H1 (cell line): Measurements from ENCODE around the gene ACTL7A. TPM values are rescaled to one million over a fixed set of nuclear protein-coding genes. Genes with fewer than 3 reads are reported as not detected.

ENCODE experiments used
- CTCF ChIA-PET: fragments of 300-600 bp; sonication (Branson Sonifier 250); formaldehyde crosslinking; loops from one replicate; lab custom pipeline; 2021; ENCODE audit not compliant: partially characterized antibody; lab: Charles Lee
- POLR2A ChIA-PET: fragments of 300-600 bp; sonication (Branson Sonifier 250); formaldehyde crosslinking; loops from one replicate; lab custom pipeline; 2021; ENCODE audit warnings: inconsistent platforms; ENCODE audit not compliant: partially characterized antibody; lab: Charles Lee
- DNase-seq, 2 experiments: peaks; one replicate each; pipeline versions ENCODE4 v3.0.0 to v3.0.0-alpha.2; 2010 to 2022; ENCODE audit warnings: low spot score in 2 of 2, low read depth in 1 of 2, mixed read lengths in 1 of 2
- FAIRE-seq: peaks from 2 replicates; lab custom pipeline; 2011; peaks lifted over from hg19 to GRCh38; lab: Jason Lieb, UNC
- H2AFZ ChIP-seq: 2 replicates; pipeline ENCODE4 v1.8.1; 2012; ENCODE audit warnings: low read length, inconsistent platforms
- H2AK5ac ChIP-seq: 2 replicates; pipeline ENCODE4 v1.6.1; 2013; ENCODE audit warnings: low read depth, low read length
- H2BK120ac ChIP-seq: replicated peaks from 2 replicates; pipeline ENCODE3; 2013; ENCODE audit warnings: low read depth, low read length, inconsistent platforms
- H2BK12ac ChIP-seq: 2 replicates; pipeline ENCODE4 v1.6.1; 2013; ENCODE audit warnings: low read depth, low read length
- H2BK15ac ChIP-seq: 2 replicates; pipeline ENCODE4 v1.6.1; 2013; ENCODE audit warnings: low read length
- H2BK20ac ChIP-seq: 2 replicates; pipeline ENCODE4 v1.6.1; 2013; ENCODE audit warnings: low read length
- H2BK5ac ChIP-seq: 2 replicates; pipeline ENCODE4 v1.6.1; 2013; ENCODE audit warnings: low read depth, low read length
- H3K14ac ChIP-seq: 2 replicates; pipeline ENCODE4 v1.6.1; 2013; ENCODE audit warnings: inconsistent platforms; ENCODE audit not compliant: insufficient read length
- H3K18ac ChIP-seq: 2 replicates; pipeline ENCODE4 v1.6.1; 2013; ENCODE audit warnings: low read length; ENCODE audit errors: extremely low read depth
- H3K23ac ChIP-seq: 2 replicates; pipeline ENCODE4 v1.6.1; 2013; ENCODE audit warnings: inconsistent platforms; ENCODE audit not compliant: insufficient read length
- H3K23me2 ChIP-seq: 2 replicates; pipeline ENCODE4 v1.6.1; 2013; ENCODE audit warnings: low read depth, low read length
- H3K27ac ChIP-seq: 2 replicates; pipeline ENCODE4 v1.6.1; 2011; ENCODE audit warnings: low read depth, low read length, inconsistent platforms
- H3K27me3 ChIP-seq, 4 experiments: replicated peaks in 1 of 4; 1 replicate in 1 of 4; 2 replicates in 3 of 4; pipeline versions ENCODE4 v1.6.1 to v1.8.1; 2011 to 2013; ENCODE audit warnings: low read length in 3 of 4, mild to moderate bottlenecking in 3 of 4, inconsistent platforms in 2 of 4, mixed read lengths in 2 of 4, moderate library complexity in 1 of 4; ENCODE audit not compliant: control insufficient read depth in 3 of 4, insufficient read depth in 3 of 4; ENCODE audit errors: extremely low read depth in 1 of 4
- H3K36me3 ChIP-seq, 4 experiments: 2 replicates each; pipeline versions ENCODE4 v1.6.1 to v1.8.1; 2011 to 2013; ENCODE audit warnings: mild to moderate bottlenecking in 4 of 4, low read length in 3 of 4, moderate library complexity in 2 of 4, control low read depth in 1 of 4, inconsistent platforms in 1 of 4; ENCODE audit not compliant: insufficient read depth in 4 of 4, control insufficient read depth in 2 of 4
- H3K4ac ChIP-seq: replicated peaks from 2 replicates; pipeline ENCODE3; 2013; ENCODE audit warnings: low read length, low read depth, mixed read lengths, inconsistent platforms; ENCODE audit not compliant: insufficient read length
- H3K4me1 ChIP-seq, 4 experiments: replicated peaks in 1 of 4; 1 replicate in 1 of 4; 2 replicates in 3 of 4; pipeline versions ENCODE4 v1.6.1 to v1.8.1; 2011 to 2013; ENCODE audit warnings: low read length in 3 of 4, inconsistent platforms in 2 of 4, mixed read lengths in 1 of 4; ENCODE audit not compliant: insufficient read depth in 4 of 4, control insufficient read depth in 3 of 4
- H3K4me2 ChIP-seq, 2 experiments: 2 replicates each; pipeline versions ENCODE4 v1.6.1 to v1.8.1; 2011 to 2013; ENCODE audit warnings: low read depth in 2 of 2, low read length in 2 of 2, control low read depth in 1 of 2, inconsistent platforms in 1 of 2, mild to moderate bottlenecking in 1 of 2; ENCODE audit not compliant: insufficient read depth in 1 of 2
- H3K4me3 ChIP-seq, 4 experiments: fragments of 200-600, 300-600 bp in 1 of 4; sonication (generic), shearing (Covaris generic), sonication (Bioruptor Twin) in 1 of 4; 2 replicates each; pipeline versions ENCODE4 v1.5.1 to v1.8.1; 2011 to 2016; ENCODE audit warnings: low read length in 4 of 4, low read depth in 3 of 4, control low read depth in 2 of 4, inconsistent platforms in 2 of 4, mild to moderate bottlenecking in 2 of 4, mixed read lengths in 1 of 4, moderate library complexity in 1 of 4; ENCODE audit not compliant: insufficient read depth in 2 of 4; ENCODE audit errors: extremely low read depth in 1 of 4
- H3K56ac ChIP-seq: replicated peaks from 2 replicates; pipeline ENCODE3; 2013; ENCODE audit warnings: low read depth, mild to moderate bottlenecking, mixed read lengths, low read length, inconsistent platforms; ENCODE audit not compliant: insufficient read length
- H3K79me1 ChIP-seq: 2 replicates; pipeline ENCODE4 v1.6.1; 2013; ENCODE audit warnings: low read depth, low read length, control low read depth
- H3K79me2 ChIP-seq, 2 experiments: 2 replicates each; pipeline versions ENCODE4 v1.6.1 to v1.8.1; 2012 to 2013; ENCODE audit warnings: low read length in 2 of 2, mild to moderate bottlenecking in 2 of 2, inconsistent platforms in 1 of 2; ENCODE audit not compliant: insufficient read depth in 2 of 2, control insufficient read depth in 1 of 2
- H3K9ac ChIP-seq, 4 experiments: replicated peaks in 1 of 4; 1 replicate in 1 of 4; 2 replicates in 3 of 4; pipeline versions ENCODE4 v1.6.1 to v1.8.1; 2011 to 2013; ENCODE audit warnings: low read depth in 3 of 4, low read length in 3 of 4, control low read depth in 2 of 4, mild to moderate bottlenecking in 2 of 4, moderate library complexity in 2 of 4, inconsistent platforms in 1 of 4; ENCODE audit errors: extremely low read depth in 1 of 4
- H3K9me3 ChIP-seq, 2 experiments: 2 replicates each; pipeline versions ENCODE4 v1.6.1 to v1.8.1; 2012 to 2013; ENCODE audit warnings: mild to moderate bottlenecking in 2 of 2, moderate library complexity in 2 of 2, control low read depth in 1 of 2, inconsistent platforms in 1 of 2, low read depth in 1 of 2, low read length in 1 of 2, mixed read lengths in 1 of 2; ENCODE audit not compliant: insufficient read depth in 2 of 2
- H4K20me1 ChIP-seq, 2 experiments: replicated peaks in 1 of 2; 2 replicates each; pipeline versions ENCODE3 to v1.8.1; 2011 to 2013; ENCODE audit warnings: inconsistent platforms in 2 of 2, low read length in 2 of 2, mild to moderate bottlenecking in 1 of 2; ENCODE audit not compliant: insufficient read depth in 2 of 2, control insufficient read depth in 1 of 2
- H4K5ac ChIP-seq: 2 replicates; pipeline ENCODE4 v1.6.1; 2013; ENCODE audit warnings: low read length, low read depth, mixed read lengths, inconsistent platforms; ENCODE audit not compliant: insufficient read length
- H4K8ac ChIP-seq: 2 replicates; pipeline ENCODE4 v1.8.0; 2013; ENCODE audit warnings: mild to moderate bottlenecking, moderate library complexity, low read length, inconsistent platforms; ENCODE audit not compliant: insufficient read depth; ENCODE audit errors: extremely low read depth
- H4K91ac ChIP-seq: replicated peaks from 2 replicates; pipeline ENCODE3; 2013; ENCODE audit warnings: low read length, mixed read lengths, inconsistent platforms; ENCODE audit not compliant: insufficient read length
- BCL11A ChIP-seq, 2 experiments: IDR thresholded peaks; one replicate each; pipeline ENCODE4 v1.6.1; 2011; ENCODE audit warnings: low read depth in 2 of 2, low read length in 2 of 2, mild to moderate bottlenecking in 2 of 2
- CEBPB ChIP-seq: IDR thresholded peaks from 2 replicates; pipeline ENCODE4 v1.6.1; 2012; ENCODE audit warnings: low read depth, low read length
- CHD1 ChIP-seq: IDR thresholded peaks from 2 replicates; pipeline ENCODE4 v1.6.1; 2012; ENCODE audit warnings: low read depth, low read length, improper control_type of control experiment
- EGR1 ChIP-seq: IDR thresholded peaks from 2 replicates; pipeline ENCODE4 v1.6.1; 2011; ENCODE audit warnings: low read depth, low read length, borderline replicate concordance
- EZH2 ChIP-seq: fragments of 200-600 bp; sonication (generic); IDR thresholded peaks from 2 replicates; pipeline ENCODE4 v1.7.1; 2012; ENCODE audit warnings: low read depth, mild to moderate bottlenecking, moderate library complexity, low read length, inconsistent platforms; ENCODE audit not compliant: severe bottlenecking
- KDM1A ChIP-seq: fragments of 200-600, 300-600 bp; sonication (generic); IDR thresholded peaks from 2 replicates; pipeline ENCODE4 v1.7.1; 2016; ENCODE audit warnings: mild to moderate bottlenecking, low read length, borderline replicate concordance
- NRF1 ChIP-seq: IDR thresholded peaks from 2 replicates; pipeline ENCODE4 v1.6.1; 2011; ENCODE audit warnings: mild to moderate bottlenecking, low read depth, low read length, improper control_type of control experiment
- POLR2AphosphoS5 ChIP-seq: IDR thresholded peaks from 2 replicates; pipeline ENCODE4 v1.6.1; 2011; ENCODE audit warnings: low read depth, low read length
- POU5F1 ChIP-seq: IDR thresholded peaks from 2 replicates; pipeline ENCODE4 v1.6.1; 2011; ENCODE audit warnings: low read depth, mild to moderate bottlenecking, low read length, moderate library complexity
- RBBP5 ChIP-seq: IDR thresholded peaks from 2 replicates; pipeline ENCODE4 v1.7.1; 2012; ENCODE audit warnings: low read depth, mild to moderate bottlenecking, inconsistent platforms, low read length, moderate library complexity, borderline replicate concordance
- RNF2 ChIP-seq: fragments of 200-900, 300-1000 bp; sonication (generic); IDR thresholded peaks from 2 replicates; pipeline ENCODE4 v1.7.1; 2016; ENCODE audit warnings: borderline replicate concordance, low read depth, mild to moderate bottlenecking, antibody characterized with exemption, low read length; ENCODE audit not compliant: poor library complexity, severe bottlenecking; ENCODE audit errors: missing control alignments
- SIX5 ChIP-seq: IDR thresholded peaks from 2 replicates; pipeline ENCODE4 v1.6.1; 2011; ENCODE audit warnings: mild to moderate bottlenecking, low read depth, low read length
- SUZ12 ChIP-seq: fragments of 200-600 bp; sonication (generic); IDR thresholded peaks from 2 replicates; pipeline ENCODE4 v1.6.1; 2012; ENCODE audit warnings: mild to moderate bottlenecking, inconsistent platforms, low read length, moderate library complexity, mixed read lengths
- TCF12 ChIP-seq: IDR thresholded peaks from 2 replicates; pipeline ENCODE4 v1.6.1; 2011; ENCODE audit warnings: low read depth, mild to moderate bottlenecking, low read length
- WGBS, 2 experiments: shearing (Covaris generic) in 1 of 2; methylation state at CpG; one replicate each; pipeline versions ENCODE4 v1.1.6 to v1.1.7; 2013 to 2015; ENCODE audit warnings: low lambda C conversion rate in 2 of 2, mixed read lengths in 2 of 2, inconsistent platforms in 1 of 2, low coverage in 1 of 2, missing lambda C conversion rate in 1 of 2; ENCODE audit not compliant: insufficient replicate concordance in 2 of 2, insufficient coverage in 1 of 2, insufficient read length in 1 of 2; ENCODE audit errors: extremely low coverage in 1 of 2, missing lambda C conversion rate in 1 of 2; 5-methylcytosine and 5-hydroxymethylcytosine counted together
- polyA plus RNA-seq, 7 experiments: library from polyadenylated mRNA; depleted of rRNA in 3 of 7; stranded (reverse) in 5 of 7; unstranded in 2 of 7; fragments of >200 nt in 5 of 7; fragments of 200-250 nt in 2 of 7; gene quantifications; 1 replicate in 5 of 7; 2 replicates in 1 of 7; 4 replicates in 1 of 7; pipeline versions ENCODE4 v1.2.1 to v1.2.3, GENCODE V29; 2011 to 2013; ENCODE audit warnings: missing spikeins in 2 of 7, mixed read lengths in 2 of 7
- total RNA-seq: library from RNA; stranded (reverse); fragmentation: NEBNext Ultra II Directional; extraction: Animal tissue kit (Norgen Biotek cat#: 25700); gene quantifications from 2 replicates; pipeline ENCODE4 v1.2.1, GENCODE V29; 2021
- TF ChIP-seq, protein P1 (sequence below): IDR thresholded peaks from 2 replicates; pipeline ENCODE4 v1.6.1; 2012; ENCODE audit warnings: inconsistent platforms

Gene ACTL7A
- total and polyA plus RNA-seq, 2 of the 8 experiments (the other 6 are each of a cell fraction or from before 2014, with no cell fraction given) = not detected

- Histone ChIP-seq H3K23ac (no peak overlapping the region), H4K5ac (no peak overlapping the region), H3K79me2 (no peaks in the 10 kb centered on the region), H3K4ac (no peak overlapping the region), H3K18ac (no peak overlapping the region), H3K27ac (no peak overlapping the region), H4K91ac (no peak overlapping the region), H2BK20ac (no peak overlapping the region), H3K4me3 (no peak overlapping the region), H2BK5ac (no peak overlapping the region), H3K23me2 (no peaks in the 10 kb centered on the region), H3K9me3 (peaks cover 0 to 4% of the 10 kb centered on the region in 2 experiments; a peak in 1 of 4 replicates), H2BK12ac (no peak overlapping the region), H4K8ac (no peak overlapping the region), H3K79me1 (no peaks in the 10 kb centered on the region), H3K36me3 (no peaks in the 10 kb centered on the region), H2AFZ (no peak overlapping the region), H3K14ac (no peak overlapping the region), H2BK15ac (no peak overlapping the region), H2BK120ac (no peak overlapping the region), H4K20me1 (no peaks in the 10 kb centered on the region), H3K9ac (no peak overlapping the region), H3K56ac (no peak overlapping the region), H2AK5ac (no peak overlapping the region), H3K27me3 (no peaks in the 10 kb centered on the region), H3K4me1 (peaks cover 0 to 2% (median 0%) of the 10 kb centered on the region in 4 experiments; a peak in 1 of 7 replicates), H3K4me2 (no peak overlapping the region)
- FAIRE-seq = no peak
- 93% methylated on average over 4 of the region's 4 CpGs; no CpG with 5 or more reads in 1 of the 2 experiments for WGBS, 2 experiments
- DNase-seq = no peak
- POLR2A ChIA-PET = no interaction called here
- CTCF ChIA-PET = interaction anchor here (1.4 kb wide), 1 partner anchor 34 kb away, joined by 6 read pairs; no protein-coding TSS in a partner anchor
- TF ChIP-seq CEBPB (no peak), RBBP5 (no peak), RNF2 (no peak), EZH2 (no peak), SIX5 (no peak), KDM1A (no peak), POU5F1 (no peak), BCL11A (IDR thresholded peaks at IDR 0.05; ENCODE audit: low read depth in 2 of 2, low read length in 2 of 2) (no peak), SUZ12 (no peak), NRF1 (no peak), CHD1 (no peak), TCF12 (no peak), POLR2AphosphoS5 (no peak), EGR1 (no peak)
- TF ChIP-seq, protein P1, sequence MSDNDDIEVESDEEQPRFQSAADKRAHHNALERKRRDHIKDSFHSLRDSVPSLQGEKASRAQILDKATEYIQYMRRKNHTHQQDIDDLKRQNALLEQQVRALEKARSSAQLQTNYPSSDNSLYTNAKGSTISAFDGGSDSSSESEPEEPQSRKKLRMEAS = no peak
Observed at GRCh38 chr9:108837530-108837929, 24.5 kb upstream of the ACTL7A start.
